ENCODE results near the gene IGFBP3.

Gene IGFBP3

GRCh38 chr7:45922810-45923209 lies 1.7 kb upstream of the IGFBP3 start:
- no peak for DNase-seq

GRCh38 chr7:45921699-45922519 lies 837 bp upstream of the IGFBP3 start:
- no peak for DNase-seq

GRCh38 chr7:45921381-45921698 lies 268 bp upstream of the IGFBP3 start:
- no peak for DNase-seq

GRCh38 chr7:45919993-45920459 lies 1.0 kb downstream of the IGFBP3 start:
- DNase-seq: no peak

GRCh38 chr7:45919231-45919784 lies 1.8 kb downstream of the IGFBP3 start:
- no peak for DNase-seq

- no peak for DNase-seq
These were observed 2.5 kb downstream of the IGFBP3 start for GRCh38 chr7:45918556-45918955.

GRCh38 chr7:45917658-45918057 lies 3.4 kb downstream of the IGFBP3 start:
- DNase-seq: peak; percentile 46

- DNase-seq: no peak
These were observed 4.0 kb downstream of the IGFBP3 start for GRCh38 chr7:45917064-45917463.

GRCh38 chr7:45915606-45916005 lies 5.5 kb downstream of the IGFBP3 start:
- no peak for DNase-seq

GRCh38 chr7:45914911-45915310 lies 6.2 kb downstream of the IGFBP3 start:
- no peak for DNase-seq

GRCh38 chr7:45912972-45913371 lies 8.1 kb downstream of the IGFBP3 start:
- DNase-seq: no peak

- DNase-seq: no peak
These were observed 9.8 kb downstream of the IGFBP3 start for GRCh38 chr7:45911311-45911710.

GRCh38 chr7:45910855-45911254 lies 10.2 kb downstream of the IGFBP3 start:
- DNase-seq: no peak

GRCh38 chr7:45909561-45909960 lies 11.5 kb downstream of the IGFBP3 start:
- no peak for DNase-seq

GRCh38 chr7:45902820-45903219 lies 18.3 kb downstream of the IGFBP3 start:
- no peak for DNase-seq

GRCh38 chr7:45901566-45901965 lies 19.5 kb downstream of the IGFBP3 start:
- DNase-seq: no peak

- no peak for DNase-seq
These were observed 22.9 kb downstream of the IGFBP3 start for GRCh38 chr7:45898222-45898621.

GRCh38 chr7:45897042-45897690 lies 23.9 kb downstream of the IGFBP3 start:
- no peak for DNase-seq

- no peak for DNase-seq
These were observed 26.4 kb downstream of the IGFBP3 start for GRCh38 chr7:45894665-45895062.

- no peak for DNase-seq
These were observed 26.9 kb downstream of the IGFBP3 start for GRCh38 chr7:45893996-45894664.

- no peak for DNase-seq
These were observed 27.6 kb downstream of the IGFBP3 start for GRCh38 chr7:45893374-45893995.

- no peak for DNase-seq
These were observed 28.6 kb downstream of the IGFBP3 start for GRCh38 chr7:45892407-45893035.

Data from central memory CD4-positive, alpha-beta T cell (primary cell).